B cell (primary cell): ENCODE data around the gene CATSPERE. TPM values are rescaled to one million over a fixed set of nuclear protein-coding genes. Genes with fewer than 3 reads are reported as not detected.

Source experiments
- ATAC-seq: fragments of 200-7000 bp; cut with Tn5 transposase; one replicate; pipeline ENCODE4 v1.10.0; 2021; ENCODE audit warnings: low read depth, mild to moderate bottlenecking, moderate number of reproducible peaks, moderate library complexity
- CTCF ChIA-PET: fragments of 350-600 bp; sonication (Branson Sonifier 250); formaldehyde crosslinking; loops from one replicate; lab custom pipeline; 2021; ENCODE audit warnings: antibody characterized with exemption, inconsistent platforms; lab: Charles Lee
- POLR2A ChIA-PET: fragments of 350-600 bp; sonication (Branson Sonifier 250); formaldehyde crosslinking; loops from one replicate; lab custom pipeline; 2021; ENCODE audit warnings: antibody characterized with exemption; lab: Charles Lee
- DNase-seq: peaks from one replicate; pipeline ENCODE4 v3.0.0; 2013
- H2AFZ ChIP-seq: 2 replicates; pipeline ENCODE4 v1.6.1; 2012; ENCODE audit warnings: mild to moderate bottlenecking, low read depth, low read length; ENCODE audit not compliant: insufficient read depth, poor library complexity, severe bottlenecking
- H3K27ac ChIP-seq, 2 donors: 1 replicate in 1 of 2; 2 replicates in 1 of 2; pipeline ENCODE4 v1.5.1; 2012 to 2013; ENCODE audit warnings: low read length in 2 of 2, mild to moderate bottlenecking in 2 of 2, moderate library complexity in 1 of 2
- H3K27me3 ChIP-seq, 4 experiments: fragments of 200-600 bp in 1 of 4; sonication (generic) in 1 of 4; replicated peaks in 1 of 4; 1 replicate in 2 of 4; 2 replicates in 2 of 4; pipeline versions ENCODE4 v1.6.1 to v1.7.0; 2013 to 2016; ENCODE audit warnings: low read length in 3 of 4, mild to moderate bottlenecking in 2 of 4, mixed read lengths in 1 of 4, moderate library complexity in 1 of 4; ENCODE audit not compliant: insufficient read depth in 4 of 4, control insufficient read depth in 3 of 4; ENCODE audit errors: control extremely low read depth in 1 of 4
- H3K36me3 ChIP-seq, 2 experiments: replicated peaks in 1 of 2; 1 replicate in 1 of 2; 2 replicates in 1 of 2; pipeline versions ENCODE4 v1.6.1 to v1.7.1; 2013; ENCODE audit warnings: low read length in 1 of 2; ENCODE audit not compliant: insufficient read depth in 2 of 2, control insufficient read depth in 1 of 2; ENCODE audit errors: control extremely low read depth in 1 of 2, extremely low read depth in 1 of 2
- H3K4me1 ChIP-seq, 2 donors: fragments of 200-600 bp in 1 of 2; sonication (generic) in 1 of 2; 1 replicate in 1 of 2; 2 replicates in 1 of 2; pipeline versions ENCODE4 v1.5.1 to v1.6.1; 2013 to 2017; ENCODE audit warnings: low read length in 2 of 2; ENCODE audit not compliant: control insufficient read depth in 2 of 2, insufficient read depth in 2 of 2
- H3K4me2 ChIP-seq: replicated peaks from 2 replicates; pipeline ENCODE3; 2012; ENCODE audit warnings: mild to moderate bottlenecking, low read depth, low read length; ENCODE audit not compliant: poor library complexity, severe bottlenecking
- H3K4me3 ChIP-seq, 5 experiments: fragments of 200-600 bp in 1 of 5; sonication (generic) in 1 of 5; 1 replicate in 3 of 5; 2 replicates in 2 of 5; pipeline versions ENCODE4 v1.5.1 to v1.7.0; 2011 to 2016; ENCODE audit warnings: low read length in 4 of 5, mild to moderate bottlenecking in 4 of 5, low read depth in 2 of 5, control low read depth in 1 of 5, moderate library complexity in 1 of 5; ENCODE audit not compliant: insufficient read depth in 1 of 5; ENCODE audit errors: control extremely low read depth in 1 of 5, extremely low read depth in 1 of 5
- H3K79me2 ChIP-seq: fragments of 200-600 bp; sonication (generic); one replicate; pipeline ENCODE4 v1.6.0; 2016; ENCODE audit warnings: low read length; ENCODE audit not compliant: control insufficient read depth, insufficient read depth
- H3K9ac ChIP-seq: fragments of 200-600 bp; sonication (generic); 2 replicates; pipeline ENCODE4 v1.6.1; 2017; ENCODE audit warnings: mild to moderate bottlenecking, low read length, moderate library complexity
- H3K9me3 ChIP-seq, 3 donors: one replicate each; pipeline versions ENCODE4 v1.6.1 to v1.7.1; 2013; ENCODE audit warnings: low read length in 2 of 3; ENCODE audit not compliant: control insufficient read depth in 2 of 3, insufficient read depth in 1 of 3; ENCODE audit errors: control extremely low read depth in 1 of 3
- H4K20me1 ChIP-seq: 2 replicates; pipeline ENCODE4 v1.6.0; 2012; ENCODE audit warnings: mild to moderate bottlenecking, low read length; ENCODE audit not compliant: insufficient read depth, control insufficient read depth, poor library complexity, severe bottlenecking
- H3K27ac Mint-ChIP-seq: one replicate; pipeline ENCODE4 v1.8.0; 2021; ENCODE audit warnings: mixed read lengths
- H3K27me3 Mint-ChIP-seq: one replicate; pipeline ENCODE4 v1.8.0; 2021; ENCODE audit warnings: mixed read lengths
- H3K4me1 Mint-ChIP-seq: one replicate; pipeline ENCODE4 v1.8.0; 2021; ENCODE audit warnings: mixed read lengths
- H3K4me3 Mint-ChIP-seq: one replicate; pipeline ENCODE4 v1.8.0; 2021; ENCODE audit warnings: mixed read lengths
- H3K9me3 Mint-ChIP-seq: one replicate; pipeline ENCODE4 v1.8.0; 2022; ENCODE audit warnings: mixed read lengths; ENCODE audit not compliant: insufficient read depth
- EZH2 ChIP-seq: IDR thresholded peaks from 2 replicates; pipeline ENCODE4 v1.6.1; 2012; ENCODE audit warnings: borderline replicate concordance, low read depth, mild to moderate bottlenecking, moderate library complexity, low read length; ENCODE audit not compliant: insufficient read depth, poor library complexity, severe bottlenecking
- WGBS: methylation state at CpG from one replicate; pipeline ENCODE4 v1.1.5; 2013; ENCODE audit warnings: missing lambda C conversion rate; ENCODE audit not compliant: insufficient coverage; 5-methylcytosine and 5-hydroxymethylcytosine counted together
- intact Hi-C: fragments of 100-400 bp; cut with micrococcal nuclease; formaldehyde crosslinking; loops from one replicate; pipeline ENCODE4 v1.10.0; 2022
- polyA plus RNA-seq: library from polyadenylated mRNA; depleted of rRNA; stranded (reverse); fragments of >200 nt; gene quantifications from 2 replicates; pipeline ENCODE4 v1.2.3, GENCODE V29; 2012
- total RNA-seq, 2 donors: library from RNA; stranded (reverse); fragments of 120-200 nt in 1 of 2; gene quantifications; 1 replicate in 1 of 2; 2 replicates in 1 of 2; pipeline versions ENCODE4 v1.2.3 to v1.2.4, GENCODE V29; 2013 to 2022
- TF ChIP-seq, protein P1 (sequence below): fragments of 200-600 bp; IDR thresholded peaks from one replicate; pipeline ENCODE4 v1.8.0; 2022; ENCODE audit warnings: antibody characterized with exemption, mild to moderate bottlenecking

Gene CATSPERE
- total and polyA plus RNA-seq, 2 donors (not counting 1 experiment from before 2014, with no cell fraction given) = 0.82 to 3.1 TPM

- Mint-ChIP-seq H3K27ac (no peak overlapping the region), H3K9me3 (peaks cover 13% of the 10 kb centered on the region), H3K4me1 (no peaks in the 10 kb centered on the region), H3K4me3 (no peak overlapping the region), H3K27me3 (no peaks in the 10 kb centered on the region)
- ATAC-seq (no peak), DNase-seq (no peak)
- H4K20me1 ChIP-seq = no peaks in the 10 kb centered on the region
- peaks cover 1 to 9% (median 7%) of the 10 kb centered on the region in 3 donors for H3K9me3 ChIP-seq
- H2AFZ ChIP-seq = no peak overlapping the region
- no peaks in the 10 kb centered on the region for H3K36me3 ChIP-seq
- H3K4me1 ChIP-seq = no peaks in the 10 kb centered on the region
- no peak overlapping the region for H3K27ac ChIP-seq
- H3K9ac ChIP-seq = no peak overlapping the region
- H3K4me2 ChIP-seq = no peak overlapping the region
- WGBS = no CpG with 5 or more reads among the region's 1 CpG
- intact Hi-C loops = no loop called here
- H3K4me3 ChIP-seq = no peak overlapping the region
- POLR2A ChIA-PET = no interaction called here
- no peak for TF ChIP-seq EZH2
- TF ChIP-seq, protein P1, sequence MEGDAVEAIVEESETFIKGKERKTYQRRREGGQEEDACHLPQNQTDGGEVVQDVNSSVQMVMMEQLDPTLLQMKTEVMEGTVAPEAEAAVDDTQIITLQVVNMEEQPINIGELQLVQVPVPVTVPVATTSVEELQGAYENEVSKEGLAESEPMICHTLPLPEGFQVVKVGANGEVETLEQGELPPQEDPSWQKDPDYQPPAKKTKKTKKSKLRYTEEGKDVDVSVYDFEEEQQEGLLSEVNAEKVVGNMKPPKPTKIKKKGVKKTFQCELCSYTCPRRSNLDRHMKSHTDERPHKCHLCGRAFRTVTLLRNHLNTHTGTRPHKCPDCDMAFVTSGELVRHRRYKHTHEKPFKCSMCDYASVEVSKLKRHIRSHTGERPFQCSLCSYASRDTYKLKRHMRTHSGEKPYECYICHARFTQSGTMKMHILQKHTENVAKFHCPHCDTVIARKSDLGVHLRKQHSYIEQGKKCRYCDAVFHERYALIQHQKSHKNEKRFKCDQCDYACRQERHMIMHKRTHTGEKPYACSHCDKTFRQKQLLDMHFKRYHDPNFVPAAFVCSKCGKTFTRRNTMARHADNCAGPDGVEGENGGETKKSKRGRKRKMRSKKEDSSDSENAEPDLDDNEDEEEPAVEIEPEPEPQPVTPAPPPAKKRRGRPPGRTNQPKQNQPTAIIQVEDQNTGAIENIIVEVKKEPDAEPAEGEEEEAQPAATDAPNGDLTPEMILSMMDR = no peak
- no peaks in the 10 kb centered on the region for H3K79me2 ChIP-seq
- CTCF ChIA-PET = no interaction called here
- H3K27me3 ChIP-seq = no peaks in the 10 kb centered on the region
Observed at GRCh38 chr1:244545511-244545910, 84.4 kb downstream of the CATSPERE start.

GRCh38 chr1:244548558-244549115, 87.6 kb downstream of the CATSPERE start:
- WGBS = 72% methylated on average over 2 of the region's 2 CpGs
- no peak overlapping the region for H3K9ac ChIP-seq
- no peaks in the 10 kb centered on the region for H3K27me3 ChIP-seq
- no peak for TF ChIP-seq EZH2
- TF ChIP-seq, protein P1 = no peak
- no peak overlapping the region for H3K27ac Mint-ChIP-seq
- H3K27ac ChIP-seq = no peak overlapping the region
- H3K4me1 Mint-ChIP-seq = no peaks in the 10 kb centered on the region
- CTCF ChIA-PET = no interaction called here
- H4K20me1 ChIP-seq = no peaks in the 10 kb centered on the region
- no peak for ATAC-seq
- no peaks in the 10 kb centered on the region for H3K79me2 ChIP-seq
- H3K9me3 Mint-ChIP-seq = peaks cover 14% of the 10 kb centered on the region
- no peak overlapping the region for H3K4me3 ChIP-seq
- POLR2A ChIA-PET = no interaction called here
- intact Hi-C loops = no loop called here
- H3K36me3 ChIP-seq = no peaks in the 10 kb centered on the region
- H3K4me1 ChIP-seq = no peaks in the 10 kb centered on the region
- H3K27me3 Mint-ChIP-seq = no peaks in the 10 kb centered on the region
- peaks cover 0 to 10% (median 9%) of the 10 kb centered on the region in 3 donors for H3K9me3 ChIP-seq
- no peak for DNase-seq
- no peak overlapping the region for H3K4me3 Mint-ChIP-seq
- no peak overlapping the region for H2AFZ ChIP-seq
- no peak overlapping the region for H3K4me2 ChIP-seq
